Measurements from ENCODE around the gene IL1RN.

- TF ChIP-seq POLR2A (IDR thresholded peaks at IDR 0.05) (no peak), CTCF (IDR thresholded peaks at IDR 0.05) (no peak), POLR2AphosphoS5 (IDR thresholded peaks at IDR 0.05) (no peak), EP300 (IDR thresholded peaks at IDR 0.05) (no peak)
These were observed 48.3 kb upstream of the IL1RN start for GRCh38 chr2:113079131-113079530.
